H1 (cell line): ENCODE measurements around the gene PREX1. TPM values are rescaled to one million over a fixed set of nuclear protein-coding genes. Genes with fewer than 3 reads are reported as not detected.

ENCODE experiments used
- CTCF ChIA-PET: fragments of 300-600 bp; sonication (Branson Sonifier 250); formaldehyde crosslinking; loops from one replicate; lab custom pipeline; 2021; ENCODE audit not compliant: partially characterized antibody; lab: Charles Lee
- POLR2A ChIA-PET: fragments of 300-600 bp; sonication (Branson Sonifier 250); formaldehyde crosslinking; loops from one replicate; lab custom pipeline; 2021; ENCODE audit warnings: inconsistent platforms; ENCODE audit not compliant: partially characterized antibody; lab: Charles Lee
- DNase-seq, 2 experiments: peaks; one replicate each; pipeline versions ENCODE4 v3.0.0 to v3.0.0-alpha.2; 2010 to 2022; ENCODE audit warnings: low spot score in 2 of 2, low read depth in 1 of 2, mixed read lengths in 1 of 2
- FAIRE-seq: peaks from 2 replicates; lab custom pipeline; 2011; peaks lifted over from hg19 to GRCh38; lab: Jason Lieb, UNC
- H2AFZ ChIP-seq: 2 replicates; pipeline ENCODE4 v1.8.1; 2012; ENCODE audit warnings: low read length, inconsistent platforms
- H2AK5ac ChIP-seq: 2 replicates; pipeline ENCODE4 v1.6.1; 2013; ENCODE audit warnings: low read depth, low read length
- H2BK120ac ChIP-seq: replicated peaks from 2 replicates; pipeline ENCODE3; 2013; ENCODE audit warnings: low read depth, low read length, inconsistent platforms
- H2BK12ac ChIP-seq: 2 replicates; pipeline ENCODE4 v1.6.1; 2013; ENCODE audit warnings: low read depth, low read length
- H2BK15ac ChIP-seq: 2 replicates; pipeline ENCODE4 v1.6.1; 2013; ENCODE audit warnings: low read length
- H2BK20ac ChIP-seq: 2 replicates; pipeline ENCODE4 v1.6.1; 2013; ENCODE audit warnings: low read length
- H2BK5ac ChIP-seq: 2 replicates; pipeline ENCODE4 v1.6.1; 2013; ENCODE audit warnings: low read depth, low read length
- H3K14ac ChIP-seq: 2 replicates; pipeline ENCODE4 v1.6.1; 2013; ENCODE audit warnings: inconsistent platforms; ENCODE audit not compliant: insufficient read length
- H3K18ac ChIP-seq: 2 replicates; pipeline ENCODE4 v1.6.1; 2013; ENCODE audit warnings: low read length; ENCODE audit errors: extremely low read depth
- H3K23ac ChIP-seq: 2 replicates; pipeline ENCODE4 v1.6.1; 2013; ENCODE audit warnings: inconsistent platforms; ENCODE audit not compliant: insufficient read length
- H3K23me2 ChIP-seq: 2 replicates; pipeline ENCODE4 v1.6.1; 2013; ENCODE audit warnings: low read depth, low read length
- H3K27ac ChIP-seq: 2 replicates; pipeline ENCODE4 v1.6.1; 2011; ENCODE audit warnings: low read depth, low read length, inconsistent platforms
- H3K27me3 ChIP-seq, 4 experiments: replicated peaks in 1 of 4; 1 replicate in 1 of 4; 2 replicates in 3 of 4; pipeline versions ENCODE4 v1.6.1 to v1.8.1; 2011 to 2013; ENCODE audit warnings: low read length in 3 of 4, mild to moderate bottlenecking in 3 of 4, inconsistent platforms in 2 of 4, mixed read lengths in 2 of 4, moderate library complexity in 1 of 4; ENCODE audit not compliant: control insufficient read depth in 3 of 4, insufficient read depth in 3 of 4; ENCODE audit errors: extremely low read depth in 1 of 4
- H3K36me3 ChIP-seq, 4 experiments: 2 replicates each; pipeline versions ENCODE4 v1.6.1 to v1.8.1; 2011 to 2013; ENCODE audit warnings: mild to moderate bottlenecking in 4 of 4, low read length in 3 of 4, moderate library complexity in 2 of 4, control low read depth in 1 of 4, inconsistent platforms in 1 of 4; ENCODE audit not compliant: insufficient read depth in 4 of 4, control insufficient read depth in 2 of 4
- H3K4ac ChIP-seq: replicated peaks from 2 replicates; pipeline ENCODE3; 2013; ENCODE audit warnings: low read length, low read depth, mixed read lengths, inconsistent platforms; ENCODE audit not compliant: insufficient read length
- H3K4me1 ChIP-seq, 4 experiments: replicated peaks in 1 of 4; 1 replicate in 1 of 4; 2 replicates in 3 of 4; pipeline versions ENCODE4 v1.6.1 to v1.8.1; 2011 to 2013; ENCODE audit warnings: low read length in 3 of 4, inconsistent platforms in 2 of 4, mixed read lengths in 1 of 4; ENCODE audit not compliant: insufficient read depth in 4 of 4, control insufficient read depth in 3 of 4
- H3K4me2 ChIP-seq, 2 experiments: 2 replicates each; pipeline versions ENCODE4 v1.6.1 to v1.8.1; 2011 to 2013; ENCODE audit warnings: low read depth in 2 of 2, low read length in 2 of 2, control low read depth in 1 of 2, inconsistent platforms in 1 of 2, mild to moderate bottlenecking in 1 of 2; ENCODE audit not compliant: insufficient read depth in 1 of 2
- H3K4me3 ChIP-seq, 4 experiments: fragments of 200-600, 300-600 bp in 1 of 4; sonication (generic), shearing (Covaris generic), sonication (Bioruptor Twin) in 1 of 4; 2 replicates each; pipeline versions ENCODE4 v1.5.1 to v1.8.1; 2011 to 2016; ENCODE audit warnings: low read length in 4 of 4, low read depth in 3 of 4, control low read depth in 2 of 4, inconsistent platforms in 2 of 4, mild to moderate bottlenecking in 2 of 4, mixed read lengths in 1 of 4, moderate library complexity in 1 of 4; ENCODE audit not compliant: insufficient read depth in 2 of 4; ENCODE audit errors: extremely low read depth in 1 of 4
- H3K56ac ChIP-seq: replicated peaks from 2 replicates; pipeline ENCODE3; 2013; ENCODE audit warnings: low read depth, mild to moderate bottlenecking, mixed read lengths, low read length, inconsistent platforms; ENCODE audit not compliant: insufficient read length
- H3K79me1 ChIP-seq: 2 replicates; pipeline ENCODE4 v1.6.1; 2013; ENCODE audit warnings: low read depth, low read length, control low read depth
- H3K79me2 ChIP-seq, 2 experiments: 2 replicates each; pipeline versions ENCODE4 v1.6.1 to v1.8.1; 2012 to 2013; ENCODE audit warnings: low read length in 2 of 2, mild to moderate bottlenecking in 2 of 2, inconsistent platforms in 1 of 2; ENCODE audit not compliant: insufficient read depth in 2 of 2, control insufficient read depth in 1 of 2
- H3K9ac ChIP-seq, 4 experiments: replicated peaks in 1 of 4; 1 replicate in 1 of 4; 2 replicates in 3 of 4; pipeline versions ENCODE4 v1.6.1 to v1.8.1; 2011 to 2013; ENCODE audit warnings: low read depth in 3 of 4, low read length in 3 of 4, control low read depth in 2 of 4, mild to moderate bottlenecking in 2 of 4, moderate library complexity in 2 of 4, inconsistent platforms in 1 of 4; ENCODE audit errors: extremely low read depth in 1 of 4
- H3K9me3 ChIP-seq, 2 experiments: 2 replicates each; pipeline versions ENCODE4 v1.6.1 to v1.8.1; 2012 to 2013; ENCODE audit warnings: mild to moderate bottlenecking in 2 of 2, moderate library complexity in 2 of 2, control low read depth in 1 of 2, inconsistent platforms in 1 of 2, low read depth in 1 of 2, low read length in 1 of 2, mixed read lengths in 1 of 2; ENCODE audit not compliant: insufficient read depth in 2 of 2
- H4K20me1 ChIP-seq, 2 experiments: replicated peaks in 1 of 2; 2 replicates each; pipeline versions ENCODE3 to v1.8.1; 2011 to 2013; ENCODE audit warnings: inconsistent platforms in 2 of 2, low read length in 2 of 2, mild to moderate bottlenecking in 1 of 2; ENCODE audit not compliant: insufficient read depth in 2 of 2, control insufficient read depth in 1 of 2
- H4K5ac ChIP-seq: 2 replicates; pipeline ENCODE4 v1.6.1; 2013; ENCODE audit warnings: low read length, low read depth, mixed read lengths, inconsistent platforms; ENCODE audit not compliant: insufficient read length
- H4K8ac ChIP-seq: 2 replicates; pipeline ENCODE4 v1.8.0; 2013; ENCODE audit warnings: mild to moderate bottlenecking, moderate library complexity, low read length, inconsistent platforms; ENCODE audit not compliant: insufficient read depth; ENCODE audit errors: extremely low read depth
- H4K91ac ChIP-seq: replicated peaks from 2 replicates; pipeline ENCODE3; 2013; ENCODE audit warnings: low read length, mixed read lengths, inconsistent platforms; ENCODE audit not compliant: insufficient read length
- BRCA1 ChIP-seq: IDR thresholded peaks from 2 replicates; pipeline ENCODE4 v1.6.1; 2012; ENCODE audit warnings: low read depth, low read length, improper control_type of control experiment
- EGR1 ChIP-seq: IDR thresholded peaks from 2 replicates; pipeline ENCODE4 v1.6.1; 2011; ENCODE audit warnings: low read depth, low read length, borderline replicate concordance
- EP300 ChIP-seq, 2 experiments: IDR thresholded peaks; 1 replicate in 1 of 2; 2 replicates in 1 of 2; pipeline ENCODE4 v1.6.1; 2011 to 2012; ENCODE audit warnings: low read depth in 2 of 2, low read length in 2 of 2, mild to moderate bottlenecking in 2 of 2, borderline replicate concordance in 1 of 2, inconsistent platforms in 1 of 2, moderate library complexity in 1 of 2
- JUN ChIP-seq: IDR thresholded peaks from 2 replicates; pipeline ENCODE4 v1.6.1; 2011; ENCODE audit warnings: low read depth, mild to moderate bottlenecking, improper control_type of control experiment, low read length
- KDM4A ChIP-seq: IDR thresholded peaks from one replicate; pipeline ENCODE4 v1.7.1; 2012; ENCODE audit warnings: low read depth, mild to moderate bottlenecking, moderate library complexity, low read length, inconsistent platforms; ENCODE audit not compliant: severe bottlenecking
- SUZ12 ChIP-seq: fragments of 200-600 bp; sonication (generic); IDR thresholded peaks from 2 replicates; pipeline ENCODE4 v1.6.1; 2012; ENCODE audit warnings: mild to moderate bottlenecking, inconsistent platforms, low read length, moderate library complexity, mixed read lengths
- TCF12 ChIP-seq: IDR thresholded peaks from 2 replicates; pipeline ENCODE4 v1.6.1; 2011; ENCODE audit warnings: low read depth, mild to moderate bottlenecking, low read length
- YY1 ChIP-seq: IDR thresholded peaks from 2 replicates; pipeline ENCODE4 v1.6.1; 2011; ENCODE audit warnings: low read depth, mild to moderate bottlenecking, low read length
- WGBS, 2 experiments: shearing (Covaris generic) in 1 of 2; methylation state at CpG; one replicate each; pipeline versions ENCODE4 v1.1.6 to v1.1.7; 2013 to 2015; ENCODE audit warnings: low lambda C conversion rate in 2 of 2, mixed read lengths in 2 of 2, inconsistent platforms in 1 of 2, low coverage in 1 of 2, missing lambda C conversion rate in 1 of 2; ENCODE audit not compliant: insufficient replicate concordance in 2 of 2, insufficient coverage in 1 of 2, insufficient read length in 1 of 2; ENCODE audit errors: extremely low coverage in 1 of 2, missing lambda C conversion rate in 1 of 2; 5-methylcytosine and 5-hydroxymethylcytosine counted together
- polyA plus RNA-seq, 7 experiments: library from polyadenylated mRNA; depleted of rRNA in 3 of 7; stranded (reverse) in 5 of 7; unstranded in 2 of 7; fragments of >200 nt in 5 of 7; fragments of 200-250 nt in 2 of 7; gene quantifications; 1 replicate in 5 of 7; 2 replicates in 1 of 7; 4 replicates in 1 of 7; pipeline versions ENCODE4 v1.2.1 to v1.2.3, GENCODE V29; 2011 to 2013; ENCODE audit warnings: missing spikeins in 2 of 7, mixed read lengths in 2 of 7
- total RNA-seq: library from RNA; stranded (reverse); fragmentation: NEBNext Ultra II Directional; extraction: Animal tissue kit (Norgen Biotek cat#: 25700); gene quantifications from 2 replicates; pipeline ENCODE4 v1.2.1, GENCODE V29; 2021

PREX1 gene
- total and polyA plus RNA-seq, 2 of the 8 experiments (the other 6 are each of a cell fraction or from before 2014, with no cell fraction given), result 10.7 to 12.8 TPM

GRCh38 chr20:48799328-48800105, 28.3 kb downstream of the PREX1 start:
- Histone ChIP-seq H3K14ac (no peak overlapping the region), H2BK5ac (no peak overlapping the region), H3K4ac (no peak overlapping the region), H3K9ac (no peak overlapping the region), H3K4me2 (no peak overlapping the region), H3K23me2 (no peaks in the 10 kb centered on the region; the same call in none of the 2 replicates), H3K23ac (no peak overlapping the region), H3K4me1 (peaks cover 0 to 21% (median 10%) of the 10 kb centered on the region in 4 experiments; a peak in 6 of 7 replicates), H3K4me3 (no peak overlapping the region), H3K36me3 (no peaks in the 10 kb centered on the region), H3K27me3 (no peaks in the 10 kb centered on the region; a peak in 1 of 7 replicates), H4K8ac (no peak overlapping the region; the same call in 1 of the 2 replicates), H2BK12ac (no peak overlapping the region), H3K79me2 (no peaks in the 10 kb centered on the region), H3K18ac (no peak overlapping the region), H4K5ac (no peak overlapping the region), H2BK120ac (no peak overlapping the region), H2AK5ac (0 out of 2 replicates have a peak overlapping the region, but pooled peaks have one; percentile 0), H4K20me1 (peaks cover 0 to 6% of the 10 kb centered on the region in 2 experiments), H3K27ac (no peak overlapping the region), H3K56ac (no peak overlapping the region)
- FAIRE-seq (no peak), DNase-seq (no peak)
- CTCF ChIA-PET, result interaction anchor here (0.7 to 2.1 kb wide), 4 partner anchors 50 to 155 kb away, joined by 3 to 9 read pairs (median 4); no protein-coding TSS in a partner anchor
- POLR2A ChIA-PET, result interaction anchor here (0.6 to 1.2 kb wide), 2 partner anchors 28 to 101 kb away, joined by 3 to 4 read pairs; no protein-coding TSS in a partner anchor
- WGBS, 2 experiments, result 83% methylated on average over 11 of the region's 12 CpGs; no CpG with 5 or more reads in 1 of the 2 experiments
- TF ChIP-seq SUZ12, result no peak
- TF ChIP-seq EP300 (IDR thresholded peaks at IDR 0.05; ENCODE audit: borderline replicate concordance in 1 of 2, low read depth in 2 of 2, low read length in 2 of 2), result no peak
- no peak for TF ChIP-seq KDM4A
- TF ChIP-seq JUN, result no peak
- TF ChIP-seq BRCA1, result no peak
- TF ChIP-seq EGR1, result no peak
- no peak for TF ChIP-seq TCF12
- no peak for TF ChIP-seq YY1
- TF ChIP-seq, all 59 proteins: peak for 0
- no peak overlapping the region for H4K91ac ChIP-seq
- H2BK15ac ChIP-seq, result no peak overlapping the region
- no peak overlapping the region for H2BK20ac ChIP-seq
- H3K79me1 ChIP-seq, result peaks cover 6% of the 10 kb centered on the region; the same call in 1 of the 2 replicates
- H3K9me3 ChIP-seq, result no peaks in the 10 kb centered on the region
- H2AFZ ChIP-seq, result no peak overlapping the region
